Measurements from ENCODE around the gene TMEM54.
A peak's percentile ranks its signal among the peaks of the same experiment; 100 is the strongest.

TMEM54 gene

GRCh38 chr1:32877211-32878110, 23.7 kb downstream of the TMEM54 start:
- no peak for DNase-seq

- DNase-seq, result peak; percentile 35 to 48
Observed at GRCh38 chr1:32876341-32877210, 24.6 kb downstream of the TMEM54 start.

GRCh38 chr1:32874860-32875752, 26.1 kb downstream of the TMEM54 start:
- DNase-seq, result no peak

- DNase-seq, result no peak
Observed at GRCh38 chr1:32873484-32873883, 27.7 kb downstream of the TMEM54 start.

- DNase-seq, result no peak
Observed at GRCh38 chr1:32872192-32872460, 29.1 kb downstream of the TMEM54 start.

- no peak for DNase-seq
Observed at GRCh38 chr1:32871364-32872191, 29.6 kb downstream of the TMEM54 start.

GRCh38 chr1:32870615-32871363, 30.4 kb downstream of the TMEM54 start, which contains the start of gene FNDC5:
FNDC5 (minus strand) TSS chr1:32870912.
- no peak for DNase-seq

GRCh38 chr1:32869923-32870614, 31.1 kb downstream of the TMEM54 start:
- DNase-seq, result no peak

GRCh38 chr1:32868806-32869455, 32.3 kb downstream of the TMEM54 start:
- no peak for DNase-seq

- DNase-seq, result no peak
Observed at GRCh38 chr1:32868085-32868484, 33.1 kb downstream of the TMEM54 start.

- DNase-seq, result no peak
Observed at GRCh38 chr1:32867671-32868070, 33.5 kb downstream of the TMEM54 start.

GRCh38 chr1:32867151-32867550, 34.0 kb downstream of the TMEM54 start:
- no peak for DNase-seq

GRCh38 chr1:32865639-32866405, 35.4 kb downstream of the TMEM54 start:
- no peak for DNase-seq

- no peak for DNase-seq
Observed at GRCh38 chr1:32864375-32865019, 36.7 kb downstream of the TMEM54 start.

- DNase-seq, result no peak
Observed at GRCh38 chr1:32863881-32864245, 37.3 kb downstream of the TMEM54 start.

- no peak for DNase-seq
Observed at GRCh38 chr1:32863218-32863880, 37.8 kb downstream of the TMEM54 start.

- DNase-seq, result no peak
Observed at GRCh38 chr1:32861904-32862695, 39.1 kb downstream of the TMEM54 start.

Data from bone marrow (tissue), 2 donors.